ENCODE data around the gene IMP4.

The IMP4 gene

DNA sequence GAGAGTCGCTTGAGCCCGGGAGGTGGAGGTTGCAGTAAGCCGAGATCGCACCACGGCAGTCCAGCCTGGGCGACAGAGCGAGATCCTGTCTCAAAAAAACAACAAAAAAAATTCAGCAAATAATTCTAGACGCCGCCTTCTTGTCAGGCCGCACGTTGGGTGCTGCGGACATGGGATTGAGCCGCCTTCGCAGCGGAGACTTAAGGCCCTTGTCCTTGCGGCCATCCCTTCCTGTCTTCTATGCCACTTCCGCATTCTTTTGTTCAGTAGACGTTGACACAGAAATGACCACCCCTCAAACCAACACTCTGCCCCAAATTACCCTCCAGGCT is 29.0 kb downstream of the IMP4 start:
- H3K27ac ChIP-seq (ENCODE audit: low read length): peak overlapping the region; percentile 64
- no peaks in the 10 kb centered on the region for H3K27me3 ChIP-seq (ENCODE audit: control insufficient read depth in 1 of 2, insufficient read depth in 2 of 2, low read length in 2 of 2)
- peaks cover 0 to 10% of the 10 kb centered on the region in 2 donors for H3K36me3 ChIP-seq (ENCODE audit: control insufficient read depth in 2 of 2, insufficient read depth in 2 of 2, low read length in 2 of 2)
- peaks cover 28% of the 10 kb centered on the region for H3K4me1 ChIP-seq (ENCODE audit: control insufficient read depth, insufficient read depth, low read length)
- H3K9ac ChIP-seq (ENCODE audit: low read length in 2 of 2): peak overlapping the region; percentile 82 to 89
- H3K4me3 ChIP-seq (ENCODE audit: low read length in 2 of 2): peak overlapping the region; percentile 84 to 90
- no peaks in the 10 kb centered on the region for H3K9me3 ChIP-seq (ENCODE audit: control insufficient read depth in 2 of 2, low read length in 2 of 2)

DNA sequence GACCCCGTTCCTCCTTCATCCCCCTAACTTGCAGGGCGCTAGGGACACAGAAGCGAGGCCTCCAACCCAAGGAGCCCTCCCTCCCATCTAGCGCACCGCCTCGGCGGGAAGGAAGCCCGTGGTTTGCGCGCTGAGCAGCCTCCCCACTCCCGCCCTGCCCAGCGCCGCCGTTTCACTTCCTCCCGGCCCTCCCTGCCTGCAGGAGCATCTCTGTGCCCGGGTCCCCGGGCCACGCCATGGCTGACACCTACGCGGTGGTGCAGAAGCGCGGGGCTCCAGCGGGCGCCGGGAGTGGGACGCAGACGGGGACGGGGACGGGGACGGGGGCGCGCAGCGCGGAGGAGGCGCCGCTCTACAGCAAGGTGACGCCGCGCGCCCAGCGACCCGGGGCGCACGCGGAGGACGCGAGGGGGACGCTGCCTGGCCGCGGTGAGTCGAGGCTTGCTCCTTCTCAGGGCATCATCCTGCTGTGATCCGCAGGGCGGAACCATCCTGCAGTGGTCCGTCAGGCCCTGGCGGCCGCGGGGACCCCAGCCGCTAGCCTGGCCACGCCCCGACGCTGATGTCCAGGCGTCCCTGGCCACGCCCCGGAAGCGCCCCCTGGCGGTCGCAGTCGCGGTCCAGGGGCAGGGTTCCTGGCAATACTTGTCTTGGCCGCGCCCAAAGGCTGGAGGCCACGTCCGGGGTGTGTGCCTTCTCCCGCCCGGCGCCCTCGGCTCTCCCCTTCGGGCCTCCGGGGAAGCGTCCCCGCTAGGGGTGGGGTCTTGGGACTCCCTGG is 29.5 kb downstream of the IMP4 start:
- Histone ChIP-seq H3K4me1 (ENCODE audit: control insufficient read depth, insufficient read depth, low read length) (peaks cover 28% of the 10 kb centered on the region), H3K4me3 (ENCODE audit: low read length in 2 of 2) (peak overlapping the region; percentile 84 to 90), H3K9me3 (ENCODE audit: control insufficient read depth in 2 of 2, low read length in 2 of 2) (no peaks in the 10 kb centered on the region), H3K36me3 (ENCODE audit: control insufficient read depth in 2 of 2, insufficient read depth in 2 of 2, low read length in 2 of 2) (peaks cover 0 to 10% of the 10 kb centered on the region in 2 donors), H3K9ac (ENCODE audit: low read length in 2 of 2) (peak overlapping the region; percentile 82 to 89), H3K27ac (ENCODE audit: low read length) (peak overlapping the region; percentile 64), H3K27me3 (ENCODE audit: control insufficient read depth in 1 of 2, insufficient read depth in 2 of 2, low read length in 2 of 2) (no peaks in the 10 kb centered on the region)

- Histone ChIP-seq H3K36me3 (ENCODE audit: control insufficient read depth in 2 of 2, insufficient read depth in 2 of 2, low read length in 2 of 2) (peaks cover 0 to 10% of the 10 kb centered on the region in 2 donors), H3K27ac (ENCODE audit: low read length) (peak overlapping the region; percentile 64), H3K4me3 (ENCODE audit: low read length in 2 of 2) (peak overlapping the region; percentile 84 to 90), H3K9me3 (ENCODE audit: control insufficient read depth in 2 of 2, low read length in 2 of 2) (no peaks in the 10 kb centered on the region), H3K9ac (ENCODE audit: low read length in 2 of 2) (peak overlapping the region; percentile 82 to 89), H3K27me3 (ENCODE audit: control insufficient read depth in 1 of 2, insufficient read depth in 2 of 2, low read length in 2 of 2) (no peaks in the 10 kb centered on the region), H3K4me1 (ENCODE audit: control insufficient read depth, insufficient read depth, low read length) (peaks cover 28% of the 10 kb centered on the region)
Observed at GRCh38 chr2:130372833-130373807, 30.4 kb downstream of the IMP4 start.

- no peak overlapping the region for H3K27ac ChIP-seq (ENCODE audit: low read length)
Observed at GRCh38 chr2:130373808-130374365, 31.2 kb downstream of the IMP4 start.

DNA sequence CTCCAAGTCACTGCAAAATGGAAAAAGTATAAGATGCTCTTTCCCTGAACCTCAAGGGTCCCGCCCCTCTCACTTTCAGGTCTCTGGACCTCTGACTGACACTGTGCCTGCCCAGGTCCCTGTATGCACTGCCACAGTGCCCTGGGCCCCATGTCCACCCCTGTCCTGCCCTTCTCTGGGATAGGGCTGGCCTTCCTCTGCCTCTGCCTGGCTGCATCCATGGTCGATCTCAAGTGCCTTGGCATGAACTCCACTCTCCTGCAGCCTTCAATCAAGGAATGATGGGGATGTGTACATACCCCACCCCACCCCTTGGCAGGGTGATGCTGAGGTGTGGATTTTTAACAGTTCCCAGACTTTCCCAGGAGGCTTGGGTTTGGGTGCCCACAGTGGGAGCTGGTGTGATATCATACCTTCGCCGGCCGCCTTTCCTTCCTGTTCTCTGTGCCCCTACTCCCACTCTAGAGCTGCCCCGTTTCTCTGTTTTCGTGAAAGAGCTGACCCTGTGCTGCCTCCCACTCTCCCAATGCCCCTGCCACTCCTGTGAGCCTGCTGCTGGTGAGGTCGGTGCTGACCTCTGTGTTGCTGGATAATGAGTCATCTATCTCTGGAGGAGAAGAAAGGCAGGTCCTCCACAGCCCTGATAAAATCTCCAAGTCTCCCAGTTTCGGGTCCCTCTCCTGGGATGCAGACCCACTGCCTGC is 32.0 kb downstream of the IMP4 start:
- Histone ChIP-seq H3K4me1 (ENCODE audit: control insufficient read depth, insufficient read depth, low read length) (peaks cover 28% of the 10 kb centered on the region), H3K4me3 (ENCODE audit: low read length in 2 of 2) (no peak overlapping the region), H3K9me3 (ENCODE audit: control insufficient read depth in 2 of 2, low read length in 2 of 2) (no peaks in the 10 kb centered on the region), H3K27me3 (ENCODE audit: control insufficient read depth in 1 of 2, insufficient read depth in 2 of 2, low read length in 2 of 2) (no peaks in the 10 kb centered on the region), H3K27ac (ENCODE audit: low read length) (no peak overlapping the region), H3K36me3 (ENCODE audit: control insufficient read depth in 2 of 2, insufficient read depth in 2 of 2, low read length in 2 of 2) (peaks cover 0 to 10% of the 10 kb centered on the region in 2 donors), H3K9ac (ENCODE audit: low read length in 2 of 2) (no peak overlapping the region)

More at GRCh38 chr2:130373808-130374365, 31.2 kb downstream of the IMP4 start:
- H3K4me3 ChIP-seq (ENCODE audit: low read length in 2 of 2): peak overlapping the region in 1 of 2 donors; percentile 90
- no peaks in the 10 kb centered on the region for H3K9me3 ChIP-seq (ENCODE audit: control insufficient read depth in 2 of 2, low read length in 2 of 2)
- peaks cover 0 to 10% of the 10 kb centered on the region in 2 donors for H3K36me3 ChIP-seq (ENCODE audit: control insufficient read depth in 2 of 2, insufficient read depth in 2 of 2, low read length in 2 of 2)
- H3K9ac ChIP-seq (ENCODE audit: low read length in 2 of 2): no peak overlapping the region
- no peaks in the 10 kb centered on the region for H3K27me3 ChIP-seq (ENCODE audit: control insufficient read depth in 1 of 2, insufficient read depth in 2 of 2, low read length in 2 of 2)
- peaks cover 28% of the 10 kb centered on the region for H3K4me1 ChIP-seq (ENCODE audit: control insufficient read depth, insufficient read depth, low read length)

DNA sequence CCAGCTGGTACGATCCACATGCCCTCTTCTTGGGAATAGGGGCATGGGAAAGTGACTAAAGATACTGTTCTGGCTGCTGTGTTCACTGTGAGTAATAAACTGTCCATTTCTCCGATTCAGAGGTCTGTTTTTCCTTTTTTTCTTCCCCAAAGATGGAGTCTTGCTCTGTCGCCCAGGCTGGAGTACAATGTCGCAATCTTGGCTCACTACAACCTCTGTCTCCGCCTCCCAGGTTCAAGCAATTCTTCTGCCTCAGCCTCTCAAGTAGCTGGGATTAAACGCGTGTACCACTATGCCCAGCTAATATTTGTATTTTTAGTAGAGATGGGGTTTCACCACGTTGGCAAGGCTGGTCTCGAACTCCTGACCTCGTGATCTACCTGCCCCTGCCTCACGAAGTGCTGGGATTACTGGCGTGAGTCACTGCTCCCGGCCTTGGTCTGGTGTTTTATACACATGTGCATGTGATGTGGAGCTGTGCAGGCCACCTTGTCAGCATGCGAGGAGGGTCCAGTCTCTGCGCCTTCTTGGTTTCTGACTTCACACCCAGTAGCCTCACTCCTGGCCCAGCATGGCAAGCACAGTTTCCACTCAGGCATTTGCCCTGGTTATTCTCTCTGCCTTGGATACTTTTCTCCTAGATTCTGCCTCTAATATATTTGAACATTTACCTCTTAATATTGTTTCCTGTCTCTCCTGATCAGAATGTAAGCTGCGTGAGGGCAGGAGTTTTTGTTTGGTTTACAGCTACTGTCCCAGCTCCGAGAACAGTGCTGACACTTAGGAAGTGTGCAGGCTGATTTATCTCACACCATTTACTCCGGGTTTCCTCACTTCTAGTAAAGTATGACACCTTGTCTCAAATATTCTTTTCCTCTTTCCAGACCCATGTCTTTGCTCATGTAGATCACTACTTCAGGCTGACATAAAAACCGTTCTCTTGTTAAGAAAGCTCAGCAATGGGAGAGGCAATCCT is 32.9 kb downstream of the IMP4 start:
- peaks cover 31% of the 10 kb centered on the region for H3K4me1 ChIP-seq (ENCODE audit: control insufficient read depth, insufficient read depth, low read length)
- no peaks in the 10 kb centered on the region for H3K27me3 ChIP-seq (ENCODE audit: control insufficient read depth in 1 of 2, insufficient read depth in 2 of 2, low read length in 2 of 2)
- H3K36me3 ChIP-seq (ENCODE audit: control insufficient read depth in 2 of 2, insufficient read depth in 2 of 2, low read length in 2 of 2): peaks cover 0 to 10% of the 10 kb centered on the region in 2 donors
- H3K27ac ChIP-seq (ENCODE audit: low read length): no peak overlapping the region
- no peak overlapping the region for H3K9ac ChIP-seq (ENCODE audit: low read length in 2 of 2)
- no peak overlapping the region for H3K4me3 ChIP-seq (ENCODE audit: low read length in 2 of 2)
- no peaks in the 10 kb centered on the region for H3K9me3 ChIP-seq (ENCODE audit: control insufficient read depth in 2 of 2, low read length in 2 of 2)

- Histone ChIP-seq H3K27me3 (ENCODE audit: control insufficient read depth in 1 of 2, insufficient read depth in 2 of 2, low read length in 2 of 2) (no peaks in the 10 kb centered on the region), H3K4me3 (ENCODE audit: low read length in 2 of 2) (no peak overlapping the region), H3K36me3 (ENCODE audit: control insufficient read depth in 2 of 2, insufficient read depth in 2 of 2, low read length in 2 of 2) (peaks cover 0 to 8% of the 10 kb centered on the region in 2 donors), H3K27ac (ENCODE audit: low read length) (no peak overlapping the region), H3K9ac (ENCODE audit: low read length in 2 of 2) (no peak overlapping the region), H3K4me1 (ENCODE audit: control insufficient read depth, insufficient read depth, low read length) (peaks cover 23% of the 10 kb centered on the region), H3K9me3 (ENCODE audit: control insufficient read depth in 2 of 2, low read length in 2 of 2) (no peaks in the 10 kb centered on the region)
Observed at GRCh38 chr2:130376433-130377293, 34.0 kb downstream of the IMP4 start.

DNA sequence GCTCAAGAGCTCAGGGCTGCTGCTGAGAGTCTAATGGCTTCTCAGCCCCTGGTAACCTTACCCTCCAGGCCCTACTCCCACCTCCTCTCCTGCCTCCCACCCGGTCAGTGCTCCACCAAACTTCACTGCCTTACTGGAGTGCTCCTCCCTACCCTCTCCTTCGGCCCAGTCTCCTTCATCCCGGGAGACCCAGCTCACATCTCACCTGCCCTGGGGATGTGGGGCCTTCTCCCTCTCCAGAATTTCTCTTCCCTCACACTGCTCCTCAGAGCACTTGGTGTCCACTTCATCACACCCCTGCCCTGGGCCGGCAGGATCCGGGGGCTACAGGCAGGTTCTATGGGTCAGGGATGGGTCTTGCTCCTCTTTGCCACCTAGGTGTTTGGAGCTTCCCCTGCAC is 34.8 kb downstream of the IMP4 start:
- H3K27ac ChIP-seq (ENCODE audit: low read length): no peak overlapping the region
- H3K27me3 ChIP-seq (ENCODE audit: control insufficient read depth in 1 of 2, insufficient read depth in 2 of 2, low read length in 2 of 2): no peaks in the 10 kb centered on the region
- no peaks in the 10 kb centered on the region for H3K9me3 ChIP-seq (ENCODE audit: control insufficient read depth in 2 of 2, low read length in 2 of 2)
- H3K36me3 ChIP-seq (ENCODE audit: control insufficient read depth in 2 of 2, insufficient read depth in 2 of 2, low read length in 2 of 2): peaks cover 0 to 8% of the 10 kb centered on the region in 2 donors
- no peak overlapping the region for H3K9ac ChIP-seq (ENCODE audit: low read length in 2 of 2)
- peaks cover 23% of the 10 kb centered on the region for H3K4me1 ChIP-seq (ENCODE audit: control insufficient read depth, insufficient read depth, low read length)
- no peak overlapping the region for H3K4me3 ChIP-seq (ENCODE audit: low read length in 2 of 2)
